PC-3 (cell line): Measurements from ENCODE around the gene CFI. TPM values are rescaled to one million over a fixed set of nuclear protein-coding genes. Genes with fewer than 3 reads are reported as not detected.

Experiments
- ATAC-seq: fragments of 200-7000 bp; cut with Tn5 transposase; 2 replicates; pipeline ENCODE4 v1.9.1; 2020; ENCODE audit warnings: mild to moderate bottlenecking, moderate library complexity
- BruUV-seq: library from RNA; stranded (reverse); fragments of 400-500 nt; replicated peaks from 2 replicates; lab custom pipeline; 2021; lab: Mats Ljungman, UMichigan
- CTCF ChIA-PET: fragments of 300-600 bp; sonication (Branson Sonifier 250); formaldehyde crosslinking; loops from one replicate; lab custom pipeline; 2022; ENCODE audit warnings: antibody characterized with exemption; lab: Charles Lee
- POLR2A ChIA-PET: fragments of 300-600 bp; sonication (Branson Sonifier 250); formaldehyde crosslinking; loops from one replicate; lab custom pipeline; 2022; ENCODE audit warnings: antibody characterized with exemption; ENCODE audit not compliant: unreplicated experiment; lab: Charles Lee
- DNase-seq: peaks from one replicate; pipeline ENCODE4 v3.0.0-alpha.2; 2015
- H2AFZ ChIP-seq: fragments of 300-600 bp; sonication (generic); 2 replicates; pipeline ENCODE4 v1.6.0; 2016; ENCODE audit warnings: antibody characterized with exemption, low read length
- H3F3A ChIP-seq: fragments of 300-600 bp; sonication (generic); one replicate; pipeline ENCODE4 v1.6.0; 2017; ENCODE audit warnings: antibody characterized with exemption, low read length, control low read depth, mild to moderate bottlenecking; ENCODE audit not compliant: unreplicated experiment
- H3K27ac ChIP-seq: fragments of 300-600 bp; sonication (generic); 2 replicates; pipeline ENCODE4 v1.5.1; 2016; ENCODE audit warnings: mild to moderate bottlenecking, low read length
- H3K27me3 ChIP-seq: fragments of 300-600 bp; sonication (generic); 2 replicates; pipeline ENCODE4 v1.6.1; 2016; ENCODE audit warnings: low read length, mixed read lengths
- H3K36me3 ChIP-seq: fragments of 300-600 bp; sonication (generic); 2 replicates; pipeline ENCODE4 v1.6.1; 2016; ENCODE audit warnings: low read depth, mixed run types, low read length, mixed read lengths
- H3K4me1 ChIP-seq: fragments of 300-600 bp; sonication (generic); 2 replicates; pipeline ENCODE4 v1.5.1; 2016; ENCODE audit warnings: low read length; ENCODE audit not compliant: insufficient read depth
- H3K4me2 ChIP-seq: fragments of 300-600 bp; sonication (generic); 2 replicates; pipeline ENCODE4 v1.6.0; 2016; ENCODE audit warnings: low read length
- H3K4me3 ChIP-seq: fragments of 300-600 bp; sonication (generic); 2 replicates; pipeline ENCODE4 v1.5.1; 2016; ENCODE audit warnings: mild to moderate bottlenecking, low read length, mixed read lengths
- H3K79me2 ChIP-seq: fragments of 300-600 bp; sonication (generic); 2 replicates; pipeline ENCODE4 v1.6.1; 2017; ENCODE audit warnings: low read length, mixed read lengths
- H3K9ac ChIP-seq: fragments of 300-600 bp; sonication (generic); 2 replicates; pipeline ENCODE4 v1.6.0; 2016; ENCODE audit warnings: mild to moderate bottlenecking, low read length
- H3K9me2 ChIP-seq: fragments of 300-600 bp; sonication (generic); replicated peaks from 2 replicates; pipeline ENCODE4 v1.6.1; 2016; ENCODE audit warnings: mixed run types, low read length, mixed read lengths
- H3K9me3 ChIP-seq: fragments of 300-600 bp; sonication (generic); 2 replicates; pipeline ENCODE4 v1.6.1; 2016; ENCODE audit warnings: low read length, mixed read lengths
- H4K20me1 ChIP-seq: fragments of 300-600 bp; sonication (generic); 2 replicates; pipeline ENCODE4 v1.6.1; 2016; ENCODE audit warnings: low read length, mixed read lengths
- EZH2 ChIP-seq: fragments of 300-600 bp; sonication (generic); IDR thresholded peaks from one replicate; pipeline ENCODE4 v1.6.1; 2017; ENCODE audit warnings: antibody characterized with exemption, mild to moderate bottlenecking, low read length; ENCODE audit not compliant: unreplicated experiment
- EZH2phosphoT487 ChIP-seq: fragments of 300-600 bp; sonication (generic); IDR thresholded peaks from 2 replicates; pipeline ENCODE4 v1.6.1; 2018; ENCODE audit warnings: mild to moderate bottlenecking, antibody characterized with exemption, low read length, borderline replicate concordance
- intact Hi-C: fragments of 100-400 bp; cut with micrococcal nuclease; formaldehyde crosslinking; loops from 2 replicates; pipeline ENCODE4 v1.9.0; 2023
- total RNA-seq: library from RNA; depleted of rRNA; stranded (reverse); fragments of >200 nt; gene quantifications from 2 replicates; pipeline ENCODE4 v1.2.3, GENCODE V29; 2014
- TF ChIP-seq, protein P1 (sequence below): fragments of 300-600 bp; sonication (generic); conservative IDR thresholded peaks from 2 replicates; pipeline ENCODE4 v1.5.1; 2017; ENCODE audit warnings: antibody characterized with exemption, low read depth, mild to moderate bottlenecking, low read length

The CFI gene
- total RNA-seq, 1 experiment from 2014 or later, result not detected

DNA sequence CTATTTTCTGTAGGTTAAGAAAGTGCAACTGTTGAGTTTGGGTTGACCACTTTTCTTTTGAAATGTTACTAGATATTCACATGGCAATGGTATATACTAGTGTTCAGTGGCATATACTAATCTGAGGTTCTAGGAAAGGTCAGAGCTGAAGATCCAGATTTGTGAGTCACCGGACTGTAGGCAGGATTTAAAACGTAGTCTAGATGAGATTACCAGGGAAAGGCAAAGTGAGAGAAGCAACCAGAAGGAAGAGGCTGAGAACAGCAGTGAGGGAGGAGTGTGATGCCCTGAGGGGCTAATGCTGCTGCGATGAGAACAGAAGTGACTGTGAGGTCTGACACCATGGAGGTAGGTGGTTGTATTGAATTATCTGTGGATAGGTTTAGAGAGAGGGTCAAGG, 62.3 kb downstream of the CFI start:
- Histone ChIP-seq H3K4me3 (no peak overlapping the region), H4K20me1 (no peaks in the 10 kb centered on the region), H3K9me2 (no peaks in the 10 kb centered on the region), H3F3A (no peaks in the 10 kb centered on the region), H3K4me2 (no peak overlapping the region), H3K36me3 (no peaks in the 10 kb centered on the region), H3K27me3 (no peaks in the 10 kb centered on the region), H3K4me1 (no peaks in the 10 kb centered on the region), H3K27ac (no peak overlapping the region), H3K79me2 (no peaks in the 10 kb centered on the region), H3K9ac (no peak overlapping the region), H3K9me3 (no peaks in the 10 kb centered on the region), H2AFZ (no peak overlapping the region)
- BruUV-seq, result no TSS peak
- ChIA-PET POLR2A (no interaction called here), CTCF (no interaction called here)
- no peak for ATAC-seq
- intact Hi-C loops, result no loop called here
- TF ChIP-seq EZH2, result no peak
- TF ChIP-seq, protein P1, sequence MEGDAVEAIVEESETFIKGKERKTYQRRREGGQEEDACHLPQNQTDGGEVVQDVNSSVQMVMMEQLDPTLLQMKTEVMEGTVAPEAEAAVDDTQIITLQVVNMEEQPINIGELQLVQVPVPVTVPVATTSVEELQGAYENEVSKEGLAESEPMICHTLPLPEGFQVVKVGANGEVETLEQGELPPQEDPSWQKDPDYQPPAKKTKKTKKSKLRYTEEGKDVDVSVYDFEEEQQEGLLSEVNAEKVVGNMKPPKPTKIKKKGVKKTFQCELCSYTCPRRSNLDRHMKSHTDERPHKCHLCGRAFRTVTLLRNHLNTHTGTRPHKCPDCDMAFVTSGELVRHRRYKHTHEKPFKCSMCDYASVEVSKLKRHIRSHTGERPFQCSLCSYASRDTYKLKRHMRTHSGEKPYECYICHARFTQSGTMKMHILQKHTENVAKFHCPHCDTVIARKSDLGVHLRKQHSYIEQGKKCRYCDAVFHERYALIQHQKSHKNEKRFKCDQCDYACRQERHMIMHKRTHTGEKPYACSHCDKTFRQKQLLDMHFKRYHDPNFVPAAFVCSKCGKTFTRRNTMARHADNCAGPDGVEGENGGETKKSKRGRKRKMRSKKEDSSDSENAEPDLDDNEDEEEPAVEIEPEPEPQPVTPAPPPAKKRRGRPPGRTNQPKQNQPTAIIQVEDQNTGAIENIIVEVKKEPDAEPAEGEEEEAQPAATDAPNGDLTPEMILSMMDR, result no peak
- no peak for TF ChIP-seq EZH2phosphoT487
- no peak for DNase-seq

DNA sequence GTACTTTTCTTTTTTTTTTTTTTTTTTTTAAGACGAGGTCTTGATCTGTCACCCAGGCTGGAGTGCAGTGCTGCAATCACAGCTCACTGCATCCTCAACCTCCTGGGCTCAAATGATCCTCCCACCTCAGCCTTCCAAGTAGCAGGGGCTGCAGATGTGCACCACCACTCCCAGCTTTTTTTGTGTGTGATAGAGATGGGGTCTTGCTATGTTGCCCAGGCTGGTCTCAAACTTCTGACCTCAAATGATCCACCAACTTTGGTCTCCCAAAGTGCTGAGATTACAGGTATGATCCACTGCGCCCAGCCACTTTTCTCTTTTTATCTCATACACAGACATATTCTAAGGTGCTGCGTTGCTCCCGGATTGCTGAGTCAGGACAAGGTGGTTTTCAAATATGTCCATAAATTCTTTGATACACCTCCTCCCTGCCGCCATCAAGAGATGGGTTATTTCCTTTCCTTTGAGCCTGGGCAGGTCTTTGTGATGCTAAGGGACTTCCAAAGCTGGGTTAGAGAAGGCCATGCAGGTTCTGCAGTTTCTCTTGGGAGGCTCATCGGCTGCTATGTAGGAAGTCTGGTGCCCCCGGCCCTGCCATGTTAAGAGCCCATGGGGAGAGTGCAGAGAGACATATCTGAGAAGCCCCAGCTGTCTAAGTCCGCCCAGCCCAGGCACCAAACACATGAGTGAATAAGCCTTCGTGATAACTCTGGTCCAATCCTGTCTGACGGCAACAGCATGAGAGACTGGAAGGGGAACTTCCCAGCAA, 63.5 kb downstream of the CFI start:
- H3K9me3 ChIP-seq, result no peaks in the 10 kb centered on the region
- ChIA-PET POLR2A (no interaction called here), CTCF (no interaction called here)
- no peak overlapping the region for H3K4me2 ChIP-seq
- no peaks in the 10 kb centered on the region for H3K9me2 ChIP-seq
- H3F3A ChIP-seq, result no peaks in the 10 kb centered on the region
- H3K36me3 ChIP-seq, result no peaks in the 10 kb centered on the region
- intact Hi-C loops, result no loop called here
- TF ChIP-seq EZH2phosphoT487, result no peak
- no peak for TF ChIP-seq EZH2
- TF ChIP-seq, protein P1, result no peak
- no peaks in the 10 kb centered on the region for H3K79me2 ChIP-seq
- no peak for ATAC-seq
- no peaks in the 10 kb centered on the region for H3K27me3 ChIP-seq
- H3K4me1 ChIP-seq, result no peaks in the 10 kb centered on the region
- no TSS peak for BruUV-seq
- H4K20me1 ChIP-seq, result no peaks in the 10 kb centered on the region
- DNase-seq, result no peak
- H3K27ac ChIP-seq, result no peak overlapping the region
- H2AFZ ChIP-seq, result no peak overlapping the region
- no peak overlapping the region for H3K9ac ChIP-seq
- H3K4me3 ChIP-seq, result no peak overlapping the region

DNA sequence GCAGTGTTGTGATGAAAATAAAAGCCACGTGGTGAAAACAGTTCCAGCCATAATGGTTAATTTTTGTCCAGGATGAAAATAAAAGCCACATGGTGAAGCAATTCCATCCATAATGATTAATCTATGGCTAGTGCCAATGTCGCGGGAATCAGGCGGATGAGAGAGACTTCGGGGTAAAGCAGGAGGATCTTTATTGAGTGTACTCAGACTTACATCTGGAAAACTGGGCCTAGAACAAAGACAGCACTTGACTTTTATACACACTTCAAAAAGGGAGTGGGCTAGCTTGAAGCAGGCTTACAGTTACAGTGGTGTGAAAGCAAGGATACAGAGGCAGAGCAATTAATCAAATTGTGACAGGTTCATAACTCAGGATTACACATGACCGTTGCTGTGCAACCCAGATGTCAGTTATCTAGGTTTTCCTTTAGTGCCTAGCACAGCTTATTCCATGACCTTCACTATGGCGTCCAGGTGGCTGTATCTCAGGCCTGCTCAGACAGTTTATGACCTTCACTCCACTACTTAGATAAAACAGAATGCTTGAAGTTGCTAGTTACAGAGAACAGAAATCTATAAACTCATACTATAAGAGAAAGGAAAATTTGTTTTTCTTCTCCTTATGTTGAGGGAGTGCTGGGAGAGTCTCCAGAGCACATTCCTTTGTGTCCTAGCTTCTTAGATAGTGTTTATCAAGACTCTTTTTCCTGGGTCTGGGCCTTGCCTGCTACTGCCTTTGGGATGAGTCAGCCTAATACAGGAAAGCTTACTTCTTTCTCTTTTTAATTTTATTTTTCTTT, 66.0 kb downstream of the CFI start:
- ATAC-seq, result no peak
- Histone ChIP-seq H3K79me2 (no peaks in the 10 kb centered on the region), H3K9ac (no peak overlapping the region), H3K4me2 (no peak overlapping the region), H3F3A (no peaks in the 10 kb centered on the region), H2AFZ (no peak overlapping the region), H4K20me1 (no peaks in the 10 kb centered on the region), H3K36me3 (no peaks in the 10 kb centered on the region), H3K9me2 (no peaks in the 10 kb centered on the region), H3K27ac (no peak overlapping the region), H3K27me3 (no peaks in the 10 kb centered on the region), H3K4me3 (no peak overlapping the region), H3K4me1 (peaks cover 1% of the 10 kb centered on the region; the same call in 1 of the 2 replicates), H3K9me3 (no peaks in the 10 kb centered on the region)
- TF ChIP-seq, protein P1, result no peak
- POLR2A ChIA-PET, result no interaction called here
- intact Hi-C loops, result no loop called here
- no peak for DNase-seq
- CTCF ChIA-PET, result no interaction called here
- no TSS peak for BruUV-seq
